HEK293T (cell line): ENCODE measurements around the gene NRK.

Source experiments
- ARNT ChIP-seq: fragments of 450-650 bp; IDR thresholded peaks from 2 replicates; pipeline ENCODE4 v1.6.1; 2017; ENCODE audit warnings: mild to moderate bottlenecking
- BHLHE40 ChIP-seq: fragments of 450-650 bp; IDR thresholded peaks from 2 replicates; pipeline ENCODE4 v1.6.1; 2016; ENCODE audit warnings: mild to moderate bottlenecking, moderate library complexity, borderline replicate concordance
- ELF4 ChIP-seq: fragments of 450-650 bp; IDR thresholded peaks from 2 replicates; pipeline ENCODE4 v1.6.1; 2017; ENCODE audit warnings: antibody characterized with exemption
- FOXK2 ChIP-seq: fragments of 450-650 bp; IDR thresholded peaks from 2 replicates; pipeline ENCODE4 v1.6.1; 2016; ENCODE audit warnings: mild to moderate bottlenecking
- FOXM1 ChIP-seq: fragments of 450-650 bp; IDR thresholded peaks from 2 replicates; pipeline ENCODE4 v1.6.1; 2017; ENCODE audit warnings: mild to moderate bottlenecking, borderline replicate concordance
- HDGF ChIP-seq: fragments of 450-650 bp; IDR thresholded peaks from 2 replicates; pipeline ENCODE4 v1.6.1; 2017; ENCODE audit warnings: antibody characterized with exemption, borderline replicate concordance
- LEF1 ChIP-seq: fragments of 450-650 bp; IDR thresholded peaks from 2 replicates; pipeline ENCODE4 v1.6.1; 2017; ENCODE audit warnings: mild to moderate bottlenecking, borderline replicate concordance
- PKNOX1 ChIP-seq: fragments of 450-650 bp; IDR thresholded peaks from 2 replicates; pipeline ENCODE4 v1.6.1; 2016
- SP1 ChIP-seq: fragments of 450-650 bp; IDR thresholded peaks from 2 replicates; pipeline ENCODE4 v1.6.1; 2017
- SUZ12 ChIP-seq: fragments of 450-650 bp; IDR thresholded peaks from 2 replicates; pipeline ENCODE4 v1.6.1; 2016; ENCODE audit warnings: mild to moderate bottlenecking

- TF ChIP-seq LEF1 (no peak), BHLHE40 (no peak), FOXK2 (no peak), SUZ12 (no peak), ARNT (no peak), SP1 (no peak), PKNOX1 (no peak), ELF4 (no peak), HDGF (no peak), FOXM1 (no peak)
Observed at GRCh38 chrX:105975382-105975781, 153.0 kb downstream of the NRK start.
